H1 (cell line): ENCODE results near the gene CACNA2D3. TPM values are rescaled to one million over a fixed set of nuclear protein-coding genes. Genes with fewer than 3 reads are reported as not detected.

Experiments used
- CTCF ChIA-PET: fragments of 300-600 bp; sonication (Branson Sonifier 250); formaldehyde crosslinking; loops from one replicate; lab custom pipeline; 2021; ENCODE audit not compliant: partially characterized antibody; lab: Charles Lee
- POLR2A ChIA-PET: fragments of 300-600 bp; sonication (Branson Sonifier 250); formaldehyde crosslinking; loops from one replicate; lab custom pipeline; 2021; ENCODE audit warnings: inconsistent platforms; ENCODE audit not compliant: partially characterized antibody; lab: Charles Lee
- DNase-seq, 2 experiments: peaks; one replicate each; pipeline versions ENCODE4 v3.0.0 to v3.0.0-alpha.2; 2010 to 2022; ENCODE audit warnings: low spot score in 2 of 2, low read depth in 1 of 2, mixed read lengths in 1 of 2
- FAIRE-seq: peaks from 2 replicates; lab custom pipeline; 2011; peaks lifted over from hg19 to GRCh38; lab: Jason Lieb, UNC
- H2AFZ ChIP-seq: 2 replicates; pipeline ENCODE4 v1.8.1; 2012; ENCODE audit warnings: low read length, inconsistent platforms
- H2AK5ac ChIP-seq: 2 replicates; pipeline ENCODE4 v1.6.1; 2013; ENCODE audit warnings: low read depth, low read length
- H2BK120ac ChIP-seq: replicated peaks from 2 replicates; pipeline ENCODE3; 2013; ENCODE audit warnings: low read depth, low read length, inconsistent platforms
- H2BK12ac ChIP-seq: 2 replicates; pipeline ENCODE4 v1.6.1; 2013; ENCODE audit warnings: low read depth, low read length
- H2BK15ac ChIP-seq: 2 replicates; pipeline ENCODE4 v1.6.1; 2013; ENCODE audit warnings: low read length
- H2BK20ac ChIP-seq: 2 replicates; pipeline ENCODE4 v1.6.1; 2013; ENCODE audit warnings: low read length
- H2BK5ac ChIP-seq: 2 replicates; pipeline ENCODE4 v1.6.1; 2013; ENCODE audit warnings: low read depth, low read length
- H3K14ac ChIP-seq: 2 replicates; pipeline ENCODE4 v1.6.1; 2013; ENCODE audit warnings: inconsistent platforms; ENCODE audit not compliant: insufficient read length
- H3K18ac ChIP-seq: 2 replicates; pipeline ENCODE4 v1.6.1; 2013; ENCODE audit warnings: low read length; ENCODE audit errors: extremely low read depth
- H3K23ac ChIP-seq: 2 replicates; pipeline ENCODE4 v1.6.1; 2013; ENCODE audit warnings: inconsistent platforms; ENCODE audit not compliant: insufficient read length
- H3K23me2 ChIP-seq: 2 replicates; pipeline ENCODE4 v1.6.1; 2013; ENCODE audit warnings: low read depth, low read length
- H3K27ac ChIP-seq: 2 replicates; pipeline ENCODE4 v1.6.1; 2011; ENCODE audit warnings: low read depth, low read length, inconsistent platforms
- H3K27me3 ChIP-seq, 4 experiments: replicated peaks in 1 of 4; 1 replicate in 1 of 4; 2 replicates in 3 of 4; pipeline versions ENCODE4 v1.6.1 to v1.8.1; 2011 to 2013; ENCODE audit warnings: low read length in 3 of 4, mild to moderate bottlenecking in 3 of 4, inconsistent platforms in 2 of 4, mixed read lengths in 2 of 4, moderate library complexity in 1 of 4; ENCODE audit not compliant: control insufficient read depth in 3 of 4, insufficient read depth in 3 of 4; ENCODE audit errors: extremely low read depth in 1 of 4
- H3K36me3 ChIP-seq, 4 experiments: 2 replicates each; pipeline versions ENCODE4 v1.6.1 to v1.8.1; 2011 to 2013; ENCODE audit warnings: mild to moderate bottlenecking in 4 of 4, low read length in 3 of 4, moderate library complexity in 2 of 4, control low read depth in 1 of 4, inconsistent platforms in 1 of 4; ENCODE audit not compliant: insufficient read depth in 4 of 4, control insufficient read depth in 2 of 4
- H3K4ac ChIP-seq: replicated peaks from 2 replicates; pipeline ENCODE3; 2013; ENCODE audit warnings: low read length, low read depth, mixed read lengths, inconsistent platforms; ENCODE audit not compliant: insufficient read length
- H3K4me1 ChIP-seq, 4 experiments: replicated peaks in 1 of 4; 1 replicate in 1 of 4; 2 replicates in 3 of 4; pipeline versions ENCODE4 v1.6.1 to v1.8.1; 2011 to 2013; ENCODE audit warnings: low read length in 3 of 4, inconsistent platforms in 2 of 4, mixed read lengths in 1 of 4; ENCODE audit not compliant: insufficient read depth in 4 of 4, control insufficient read depth in 3 of 4
- H3K4me2 ChIP-seq, 2 experiments: 2 replicates each; pipeline versions ENCODE4 v1.6.1 to v1.8.1; 2011 to 2013; ENCODE audit warnings: low read depth in 2 of 2, low read length in 2 of 2, control low read depth in 1 of 2, inconsistent platforms in 1 of 2, mild to moderate bottlenecking in 1 of 2; ENCODE audit not compliant: insufficient read depth in 1 of 2
- H3K4me3 ChIP-seq, 4 experiments: fragments of 200-600, 300-600 bp in 1 of 4; sonication (generic), shearing (Covaris generic), sonication (Bioruptor Twin) in 1 of 4; 2 replicates each; pipeline versions ENCODE4 v1.5.1 to v1.8.1; 2011 to 2016; ENCODE audit warnings: low read length in 4 of 4, low read depth in 3 of 4, control low read depth in 2 of 4, inconsistent platforms in 2 of 4, mild to moderate bottlenecking in 2 of 4, mixed read lengths in 1 of 4, moderate library complexity in 1 of 4; ENCODE audit not compliant: insufficient read depth in 2 of 4; ENCODE audit errors: extremely low read depth in 1 of 4
- H3K56ac ChIP-seq: replicated peaks from 2 replicates; pipeline ENCODE3; 2013; ENCODE audit warnings: low read depth, mild to moderate bottlenecking, mixed read lengths, low read length, inconsistent platforms; ENCODE audit not compliant: insufficient read length
- H3K79me1 ChIP-seq: 2 replicates; pipeline ENCODE4 v1.6.1; 2013; ENCODE audit warnings: low read depth, low read length, control low read depth
- H3K79me2 ChIP-seq, 2 experiments: 2 replicates each; pipeline versions ENCODE4 v1.6.1 to v1.8.1; 2012 to 2013; ENCODE audit warnings: low read length in 2 of 2, mild to moderate bottlenecking in 2 of 2, inconsistent platforms in 1 of 2; ENCODE audit not compliant: insufficient read depth in 2 of 2, control insufficient read depth in 1 of 2
- H3K9ac ChIP-seq, 4 experiments: replicated peaks in 1 of 4; 1 replicate in 1 of 4; 2 replicates in 3 of 4; pipeline versions ENCODE4 v1.6.1 to v1.8.1; 2011 to 2013; ENCODE audit warnings: low read depth in 3 of 4, low read length in 3 of 4, control low read depth in 2 of 4, mild to moderate bottlenecking in 2 of 4, moderate library complexity in 2 of 4, inconsistent platforms in 1 of 4; ENCODE audit errors: extremely low read depth in 1 of 4
- H3K9me3 ChIP-seq, 2 experiments: 2 replicates each; pipeline versions ENCODE4 v1.6.1 to v1.8.1; 2012 to 2013; ENCODE audit warnings: mild to moderate bottlenecking in 2 of 2, moderate library complexity in 2 of 2, control low read depth in 1 of 2, inconsistent platforms in 1 of 2, low read depth in 1 of 2, low read length in 1 of 2, mixed read lengths in 1 of 2; ENCODE audit not compliant: insufficient read depth in 2 of 2
- H4K20me1 ChIP-seq, 2 experiments: replicated peaks in 1 of 2; 2 replicates each; pipeline versions ENCODE3 to v1.8.1; 2011 to 2013; ENCODE audit warnings: inconsistent platforms in 2 of 2, low read length in 2 of 2, mild to moderate bottlenecking in 1 of 2; ENCODE audit not compliant: insufficient read depth in 2 of 2, control insufficient read depth in 1 of 2
- H4K5ac ChIP-seq: 2 replicates; pipeline ENCODE4 v1.6.1; 2013; ENCODE audit warnings: low read length, low read depth, mixed read lengths, inconsistent platforms; ENCODE audit not compliant: insufficient read length
- H4K8ac ChIP-seq: 2 replicates; pipeline ENCODE4 v1.8.0; 2013; ENCODE audit warnings: mild to moderate bottlenecking, moderate library complexity, low read length, inconsistent platforms; ENCODE audit not compliant: insufficient read depth; ENCODE audit errors: extremely low read depth
- H4K91ac ChIP-seq: replicated peaks from 2 replicates; pipeline ENCODE3; 2013; ENCODE audit warnings: low read length, mixed read lengths, inconsistent platforms; ENCODE audit not compliant: insufficient read length
- BRCA1 ChIP-seq: IDR thresholded peaks from 2 replicates; pipeline ENCODE4 v1.6.1; 2012; ENCODE audit warnings: low read depth, low read length, improper control_type of control experiment
- MAFK ChIP-seq: IDR thresholded peaks from 2 replicates; pipeline ENCODE4 v1.6.1; 2012; ENCODE audit warnings: low read depth, mild to moderate bottlenecking, improper control_type of control experiment, low read length
- SAP30 ChIP-seq: fragments of 300-600 bp; sonication (generic); IDR thresholded peaks from 2 replicates; pipeline ENCODE4 v1.7.1; 2012; ENCODE audit warnings: low read length, moderate library complexity, mild to moderate bottlenecking, inconsistent platforms; ENCODE audit not compliant: insufficient read depth, insufficient replicate concordance
- TEAD4 ChIP-seq: IDR thresholded peaks from 2 replicates; pipeline ENCODE4 v1.6.1; 2012; ENCODE audit warnings: low read depth, low read length, inconsistent platforms, mixed read lengths
- WGBS, 2 experiments: shearing (Covaris generic) in 1 of 2; methylation state at CpG; one replicate each; pipeline versions ENCODE4 v1.1.6 to v1.1.7; 2013 to 2015; ENCODE audit warnings: low lambda C conversion rate in 2 of 2, mixed read lengths in 2 of 2, inconsistent platforms in 1 of 2, low coverage in 1 of 2, missing lambda C conversion rate in 1 of 2; ENCODE audit not compliant: insufficient replicate concordance in 2 of 2, insufficient coverage in 1 of 2, insufficient read length in 1 of 2; ENCODE audit errors: extremely low coverage in 1 of 2, missing lambda C conversion rate in 1 of 2; 5-methylcytosine and 5-hydroxymethylcytosine counted together
- polyA plus RNA-seq, 7 experiments: library from polyadenylated mRNA; depleted of rRNA in 3 of 7; stranded (reverse) in 5 of 7; unstranded in 2 of 7; fragments of >200 nt in 5 of 7; fragments of 200-250 nt in 2 of 7; gene quantifications; 1 replicate in 5 of 7; 2 replicates in 1 of 7; 4 replicates in 1 of 7; pipeline versions ENCODE4 v1.2.1 to v1.2.3, GENCODE V29; 2011 to 2013; ENCODE audit warnings: missing spikeins in 2 of 7, mixed read lengths in 2 of 7
- total RNA-seq: library from RNA; stranded (reverse); fragmentation: NEBNext Ultra II Directional; extraction: Animal tissue kit (Norgen Biotek cat#: 25700); gene quantifications from 2 replicates; pipeline ENCODE4 v1.2.1, GENCODE V29; 2021

The CACNA2D3 gene
- total and polyA plus RNA-seq, 2 of the 8 experiments (the other 6 are each of a cell fraction or from before 2014, with no cell fraction given), result 1.5 to 1.8 TPM

GRCh38 chr3:54212723-54213122, 90.4 kb downstream of the CACNA2D3 start:
- no peak overlapping the region for H3K14ac ChIP-seq
- no peak overlapping the region for H2BK120ac ChIP-seq
- H3K4me1 ChIP-seq, result no peaks in the 10 kb centered on the region
- H3K18ac ChIP-seq, result no peak overlapping the region
- H3K9ac ChIP-seq, result no peak overlapping the region
- H3K56ac ChIP-seq, result no peak overlapping the region
- 100% methylated on average over 1 of the region's 1 CpG; no CpG with 5 or more reads in 1 of the 2 experiments for WGBS, 2 experiments
- ChIA-PET CTCF (no interaction called here), POLR2A (no interaction called here)
- no peaks in the 10 kb centered on the region for H3K79me1 ChIP-seq
- no peak for FAIRE-seq
- H3K27me3 ChIP-seq, result no peaks in the 10 kb centered on the region
- peaks cover 0 to 4% of the 10 kb centered on the region in 2 experiments; a peak in 1 of 4 replicates for H3K9me3 ChIP-seq
- no peak for DNase-seq
- no peak overlapping the region for H2AFZ ChIP-seq
- H3K4me3 ChIP-seq, result no peak overlapping the region
- H3K4me2 ChIP-seq, result no peak overlapping the region
- no peak overlapping the region for H2BK5ac ChIP-seq
- no peak overlapping the region for H2BK15ac ChIP-seq
- H2BK12ac ChIP-seq, result no peak overlapping the region
- H3K23ac ChIP-seq, result no peak overlapping the region
- H4K20me1 ChIP-seq, result no peaks in the 10 kb centered on the region
- H3K23me2 ChIP-seq, result no peaks in the 10 kb centered on the region
- no peak overlapping the region for H4K8ac ChIP-seq
- H4K5ac ChIP-seq, result no peak overlapping the region
- no peak overlapping the region for H4K91ac ChIP-seq
- no peak overlapping the region for H3K27ac ChIP-seq
- no peak overlapping the region for H2AK5ac ChIP-seq
- H3K79me2 ChIP-seq, result no peaks in the 10 kb centered on the region
- no peak overlapping the region for H3K4ac ChIP-seq
- H3K36me3 ChIP-seq, result no peaks in the 10 kb centered on the region
- H2BK20ac ChIP-seq, result no peak overlapping the region
- no peak for TF ChIP-seq MAFK
- no peak for TF ChIP-seq BRCA1
- peak; percentile 66; the same call in 1 of the 2 replicates for TF ChIP-seq TEAD4
- no peak for TF ChIP-seq SAP30
